Neural progenitor cell (in vitro differentiated cells): ENCODE measurements around the gene IDUA. TPM values are rescaled to one million over a fixed set of nuclear protein-coding genes. Genes with fewer than 3 reads are reported as not detected.

Source experiments
- DNase-seq: peaks from one replicate; pipeline ENCODE4 v3.0.0-alpha.2; 2016; ENCODE audit warnings: low spot score
- H2AFZ ChIP-seq: fragments of 200-600 bp; sonication (generic); replicated peaks from 2 replicates; pipeline ENCODE4 v1.6.1; 2016; ENCODE audit warnings: antibody characterized with exemption
- H3F3A ChIP-seq: fragments of 200-600 bp; sonication (generic); 2 replicates; pipeline ENCODE4 v1.6.1; 2016; ENCODE audit warnings: antibody characterized with exemption, low read depth
- H3K27ac ChIP-seq: fragments of 200-600 bp; sonication (generic); 2 replicates; pipeline ENCODE4 v1.5.1; 2016; ENCODE audit warnings: mild to moderate bottlenecking
- H3K27me3 ChIP-seq: fragments of 200-600 bp; sonication (generic); 2 replicates; pipeline ENCODE4 v1.6.1; 2016; ENCODE audit warnings: mild to moderate bottlenecking, moderate library complexity
- H3K36me3 ChIP-seq: fragments of 200-600 bp; sonication (generic); 2 replicates; pipeline ENCODE4 v1.5.1; 2016
- H3K4me1 ChIP-seq: fragments of 200-600 bp; sonication (generic); 2 replicates; pipeline ENCODE4 v1.6.1; 2016; ENCODE audit warnings: mixed run types
- H3K4me2 ChIP-seq: fragments of 200-600 bp; sonication (generic); 2 replicates; pipeline ENCODE4 v1.6.1; 2016
- H3K4me3 ChIP-seq: fragments of 200-600 bp; sonication (generic); 2 replicates; pipeline ENCODE4 v1.5.1; 2016
- H3K79me2 ChIP-seq: fragments of 200-600 bp; sonication (generic); 2 replicates; pipeline ENCODE4 v1.6.1; 2016; ENCODE audit warnings: low read depth
- H3K9ac ChIP-seq: fragments of 200-600 bp; sonication (generic); 2 replicates; pipeline ENCODE4 v1.6.1; 2016
- H3K9me3 ChIP-seq: fragments of 200-600 bp; sonication (generic); 2 replicates; pipeline ENCODE4 v1.5.1; 2016; ENCODE audit warnings: low read depth
- H4K20me1 ChIP-seq: fragments of 200-600 bp; sonication (generic); 2 replicates; pipeline ENCODE4 v1.6.1; 2016; ENCODE audit warnings: low read depth
- H3K27ac Mint-ChIP-seq: 3 replicates; pipeline ENCODE4 v1.8.0; 2021; ENCODE audit warnings: mixed read lengths
- H3K27me3 Mint-ChIP-seq: 2 replicates; pipeline ENCODE4 v1.8.0; 2022; ENCODE audit warnings: low read depth, mild to moderate bottlenecking, inconsistent platforms, moderate library complexity, mixed read lengths; ENCODE audit not compliant: insufficient read depth
- H3K36me3 Mint-ChIP-seq: 3 replicates; pipeline ENCODE4 v1.8.0; 2021; ENCODE audit warnings: mixed read lengths
- H3K4me1 Mint-ChIP-seq: 3 replicates; pipeline ENCODE4 v1.8.0; 2021; ENCODE audit warnings: mixed read lengths
- H3K4me3 Mint-ChIP-seq: 3 replicates; pipeline ENCODE4 v1.8.0; 2021; ENCODE audit warnings: mild to moderate bottlenecking, moderate library complexity, mixed read lengths
- H3K9me3 Mint-ChIP-seq: 3 replicates; pipeline ENCODE4 v1.8.0; 2020; ENCODE audit warnings: mixed read lengths
- CTCF ChIP-seq: fragments of 200-600 bp; sonication (generic); IDR thresholded peaks from 2 replicates; pipeline ENCODE4 v1.5.1; 2017; ENCODE audit warnings: antibody characterized with exemption, mild to moderate bottlenecking
- EZH2 ChIP-seq: fragments of 200-600 bp; sonication (generic); IDR thresholded peaks from 2 replicates; pipeline ENCODE4 v1.6.1; 2017; ENCODE audit warnings: antibody characterized with exemption, mild to moderate bottlenecking, moderate library complexity
- EZH2phosphoT487 ChIP-seq: fragments of 200-600 bp; sonication (generic); IDR thresholded peaks from 2 replicates; pipeline ENCODE4 v1.6.1; 2017; ENCODE audit warnings: antibody characterized with exemption
- total RNA-seq: library from RNA; depleted of rRNA; stranded (reverse); fragments of >200 nt; gene quantifications from 2 replicates; pipeline ENCODE4 v1.2.3, GENCODE V29; 2015; ENCODE audit warnings: low replicate concordance

Gene IDUA
- total RNA-seq, 1 donor from 2014 or later, result 0.47 TPM

- no peak overlapping the region for H3K27ac ChIP-seq
- no peak overlapping the region for H3K4me3 ChIP-seq
- no peak overlapping the region for H3K4me3 Mint-ChIP-seq
- peaks cover 3% of the 10 kb centered on the region for H3K4me1 Mint-ChIP-seq
- no peak overlapping the region for H3K27ac Mint-ChIP-seq
- no peaks in the 10 kb centered on the region for H3K27me3 ChIP-seq
- H3K36me3 Mint-ChIP-seq, result peaks cover 6% of the 10 kb centered on the region
- no peaks in the 10 kb centered on the region for H3K36me3 ChIP-seq
- no peaks in the 10 kb centered on the region for H3K9me3 Mint-ChIP-seq
- no peak overlapping the region for H3K9ac ChIP-seq
- TF ChIP-seq CTCF, result no peak
- no peak for TF ChIP-seq EZH2
- no peak for TF ChIP-seq EZH2phosphoT487
- no peaks in the 10 kb centered on the region for H3K9me3 ChIP-seq
- H3K79me2 ChIP-seq, result no peaks in the 10 kb centered on the region
- H3K4me1 ChIP-seq, result no peaks in the 10 kb centered on the region
- no peak overlapping the region for H2AFZ ChIP-seq
- H3F3A ChIP-seq, result no peaks in the 10 kb centered on the region
- no peak for DNase-seq
- no peaks in the 10 kb centered on the region for H4K20me1 ChIP-seq
- peaks cover 3% of the 10 kb centered on the region for H3K27me3 Mint-ChIP-seq
- no peak overlapping the region for H3K4me2 ChIP-seq
Measured at GRCh38 chr4:960636-961350, 26.1 kb upstream of the IDUA start.

GRCh38 chr4:961351-962230 is 25.3 kb upstream of the IDUA start:
- Mint-ChIP-seq H3K27ac (no peak overlapping the region), H3K9me3 (no peaks in the 10 kb centered on the region), H3K4me1 (peaks cover 3% of the 10 kb centered on the region), H3K27me3 (peaks cover 3% of the 10 kb centered on the region), H3K36me3 (peaks cover 6% of the 10 kb centered on the region), H3K4me3 (no peak overlapping the region)
- Histone ChIP-seq H3K27me3 (peaks cover under 1% of the 10 kb centered on the region), H2AFZ (no peak overlapping the region), H4K20me1 (no peaks in the 10 kb centered on the region), H3K9ac (no peak overlapping the region), H3K79me2 (no peaks in the 10 kb centered on the region), H3K27ac (no peak overlapping the region), H3K4me1 (no peaks in the 10 kb centered on the region), H3K4me3 (no peak overlapping the region), H3K4me2 (no peak overlapping the region), H3K36me3 (no peaks in the 10 kb centered on the region), H3F3A (no peaks in the 10 kb centered on the region), H3K9me3 (no peaks in the 10 kb centered on the region)
- no peak for TF ChIP-seq EZH2
- no peak for TF ChIP-seq CTCF
- TF ChIP-seq EZH2phosphoT487, result no peak
- DNase-seq, result no peak

- H3K4me2 ChIP-seq, result no peak overlapping the region
- TF ChIP-seq EZH2 (no peak), CTCF (no peak), EZH2phosphoT487 (no peak)
- no peaks in the 10 kb centered on the region for H3F3A ChIP-seq
- H3K36me3 ChIP-seq, result no peaks in the 10 kb centered on the region
- no peaks in the 10 kb centered on the region for H3K79me2 ChIP-seq
- no peaks in the 10 kb centered on the region for H3K9me3 Mint-ChIP-seq
- peaks cover 3% of the 10 kb centered on the region for H3K4me1 Mint-ChIP-seq
- no peak overlapping the region for H3K9ac ChIP-seq
- H3K27ac ChIP-seq, result no peak overlapping the region
- H4K20me1 ChIP-seq, result no peaks in the 10 kb centered on the region
- H3K9me3 ChIP-seq, result no peaks in the 10 kb centered on the region
- H3K4me3 ChIP-seq, result no peak overlapping the region
- DNase-seq, result no peak
- H3K4me3 Mint-ChIP-seq, result no peak overlapping the region
- no peak overlapping the region for H3K27ac Mint-ChIP-seq
- H3K4me1 ChIP-seq, result no peaks in the 10 kb centered on the region
- no peak overlapping the region for H2AFZ ChIP-seq
- peaks cover 4% of the 10 kb centered on the region for H3K36me3 Mint-ChIP-seq
- peaks cover 9% of the 10 kb centered on the region for H3K27me3 ChIP-seq
- peaks cover 3% of the 10 kb centered on the region for H3K27me3 Mint-ChIP-seq
Measured at GRCh38 chr4:962231-963208, 24.3 kb upstream of the IDUA start.
